Measurements from ENCODE around the gene EPS8L2. TPM values are rescaled to one million over a fixed set of nuclear protein-coding genes. Genes with fewer than 3 reads are reported as not detected.

The EPS8L2 gene
- total and polyA plus RNA-seq, 11 donors = 0.72 to 15.5 (median 1.5) TPM

DNA sequence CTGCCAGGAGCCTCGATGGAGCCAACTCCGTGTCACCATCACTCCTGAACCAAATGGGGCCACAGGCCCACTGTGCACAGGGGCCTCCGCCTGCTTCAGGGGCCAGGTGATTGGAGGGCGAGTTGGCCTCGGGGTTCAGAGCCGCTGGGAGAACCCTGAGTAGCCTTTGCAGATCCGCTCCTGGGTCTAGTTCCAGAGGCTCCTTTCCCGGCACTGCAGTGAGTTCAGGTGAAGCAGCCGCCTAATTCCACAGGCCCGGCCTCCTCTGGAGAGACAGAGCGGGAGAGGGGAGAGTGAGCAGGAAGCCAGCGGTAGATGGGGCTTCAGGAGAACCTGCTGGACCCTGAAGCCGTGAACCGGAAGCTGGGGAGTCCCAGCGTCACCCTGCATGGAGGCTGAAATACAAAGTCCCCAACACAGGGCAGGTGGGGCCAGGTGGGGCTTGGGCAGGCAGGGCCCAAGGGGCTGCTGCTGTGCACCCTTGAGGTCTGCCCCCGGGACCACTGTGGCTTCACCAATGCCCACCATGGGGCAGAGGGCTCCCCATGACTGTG, 46.4 kb upstream of the EPS8L2 start:
- Histone ChIP-seq H3K36me3 (peaks cover 0 to 69% (median 26%) of the 10 kb centered on the region in 9 donors), H3K4me1 (no peaks in the 10 kb centered on the region), H3K27me3 (no peaks in the 10 kb centered on the region), H3K4me3 (no peak overlapping the region), H3K27ac (no peak overlapping the region), H3K9me3 (no peaks in the 10 kb centered on the region)
- no peak for TF ChIP-seq POLR2A (IDR thresholded peaks at IDR 0.05)
- TF ChIP-seq, protein P1, sequence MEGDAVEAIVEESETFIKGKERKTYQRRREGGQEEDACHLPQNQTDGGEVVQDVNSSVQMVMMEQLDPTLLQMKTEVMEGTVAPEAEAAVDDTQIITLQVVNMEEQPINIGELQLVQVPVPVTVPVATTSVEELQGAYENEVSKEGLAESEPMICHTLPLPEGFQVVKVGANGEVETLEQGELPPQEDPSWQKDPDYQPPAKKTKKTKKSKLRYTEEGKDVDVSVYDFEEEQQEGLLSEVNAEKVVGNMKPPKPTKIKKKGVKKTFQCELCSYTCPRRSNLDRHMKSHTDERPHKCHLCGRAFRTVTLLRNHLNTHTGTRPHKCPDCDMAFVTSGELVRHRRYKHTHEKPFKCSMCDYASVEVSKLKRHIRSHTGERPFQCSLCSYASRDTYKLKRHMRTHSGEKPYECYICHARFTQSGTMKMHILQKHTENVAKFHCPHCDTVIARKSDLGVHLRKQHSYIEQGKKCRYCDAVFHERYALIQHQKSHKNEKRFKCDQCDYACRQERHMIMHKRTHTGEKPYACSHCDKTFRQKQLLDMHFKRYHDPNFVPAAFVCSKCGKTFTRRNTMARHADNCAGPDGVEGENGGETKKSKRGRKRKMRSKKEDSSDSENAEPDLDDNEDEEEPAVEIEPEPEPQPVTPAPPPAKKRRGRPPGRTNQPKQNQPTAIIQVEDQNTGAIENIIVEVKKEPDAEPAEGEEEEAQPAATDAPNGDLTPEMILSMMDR (IDR thresholded peaks at IDR 0.05) = no peak
- intact Hi-C loops (cut with DNase I) = loop anchor here in 5 of 10 donors (5.0 to 10.0 kb wide), 3 partner anchors 63 to 68 kb away; no protein-coding TSS in a partner anchor
- 89 to 96% (median 92%) methylated on average over 15 to 16 of the region's 16 CpGs for WGBS, 4 donors
- ATAC-seq = no peak
- DNase-seq = no peak

DNA sequence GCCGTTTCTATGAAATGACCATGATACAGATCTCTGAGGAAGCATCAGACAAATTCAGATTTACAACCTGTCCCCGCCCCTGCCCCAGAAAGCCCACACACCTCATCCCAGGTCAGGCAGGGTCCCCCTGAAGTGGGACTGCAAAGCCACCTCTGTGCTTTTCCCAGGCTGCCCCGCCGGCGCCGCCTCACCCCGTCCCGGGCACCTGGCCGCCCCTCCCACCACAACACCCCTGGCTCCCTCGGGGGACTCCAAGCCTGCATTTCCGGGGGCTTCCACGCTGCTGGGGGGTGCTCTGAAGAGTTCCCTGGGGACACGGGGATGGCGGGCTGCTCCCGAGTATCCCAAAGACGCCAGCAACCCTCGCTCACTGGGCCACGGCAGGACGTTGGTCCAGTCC, 45.8 kb upstream of the EPS8L2 start:
- DNase-seq (no peak), ATAC-seq (no peak)
- intact Hi-C loops (cut with DNase I) = loop anchor here in 5 of 10 donors (5.0 to 10.0 kb wide), 3 partner anchors 62 to 67 kb away; no protein-coding TSS in a partner anchor
- Histone ChIP-seq H3K36me3 (peaks cover 0 to 66% (median 26%) of the 10 kb centered on the region in 9 donors), H3K9me3 (no peaks in the 10 kb centered on the region), H3K4me3 (no peak overlapping the region), H3K27me3 (no peaks in the 10 kb centered on the region), H3K27ac (no peak overlapping the region), H3K4me1 (peaks cover 0 to 2% (median 0%) of the 10 kb centered on the region in 12 donors)
- 84 to 91% (median 87%) methylated on average over 14 to 19 of the region's 19 CpGs for WGBS, 4 donors
- TF ChIP-seq POLR2A (IDR thresholded peaks at IDR 0.05) = no peak
- TF ChIP-seq, protein P1 (IDR thresholded peaks at IDR 0.05) = no peak

DNA sequence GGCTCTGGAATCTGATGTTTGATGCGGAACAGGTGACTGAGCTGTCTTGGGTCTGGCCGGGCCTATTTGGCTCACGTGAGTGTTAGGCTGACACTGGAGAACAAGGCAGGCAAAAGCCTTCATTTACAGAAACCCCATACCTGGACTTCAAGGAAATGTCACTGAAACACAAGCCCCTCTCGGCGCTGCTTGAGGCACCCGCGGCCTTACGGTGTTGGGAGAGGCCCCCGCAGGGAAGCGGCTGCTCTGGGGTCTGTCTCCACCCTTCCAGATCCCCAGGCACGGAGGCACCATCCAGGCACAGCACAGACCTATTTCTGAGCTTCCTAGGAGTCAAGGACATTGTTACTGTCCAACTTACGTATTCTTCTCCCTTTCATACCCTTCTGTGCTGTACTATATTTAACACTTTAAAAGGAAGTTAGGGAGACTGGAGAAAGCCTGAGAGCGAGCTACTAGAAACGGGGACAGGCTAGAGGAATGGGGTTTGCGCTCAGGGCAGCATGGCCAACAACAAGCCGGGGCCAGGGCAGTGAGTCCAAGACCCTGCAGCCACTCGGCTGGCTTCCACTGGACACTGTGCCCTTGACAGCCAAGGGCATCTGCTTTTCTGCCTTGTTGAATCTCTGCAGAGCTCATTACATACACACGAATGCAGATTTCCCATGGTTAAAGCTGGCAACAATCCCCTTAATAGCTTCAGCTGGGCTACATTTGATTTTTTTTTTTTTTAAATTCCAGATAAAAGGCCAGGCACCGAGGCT, 45.2 kb upstream of the EPS8L2 start:
- Histone ChIP-seq H3K4me1 (peaks cover 0 to 7% (median 2%) of the 10 kb centered on the region in 12 donors), H3K9me3 (no peaks in the 10 kb centered on the region), H3K27ac (peak overlapping the region in 1 of 12 donors; percentile 3), H3K36me3 (peaks cover 0 to 66% (median 28%) of the 10 kb centered on the region in 9 donors), H3K27me3 (no peaks in the 10 kb centered on the region), H3K4me3 (no peak overlapping the region)
- TF ChIP-seq, protein P1 (IDR thresholded peaks at IDR 0.05) = no peak
- TF ChIP-seq POLR2A (IDR thresholded peaks at IDR 0.05) = no peak
- 81 to 83% (median 83%) methylated on average over 17 to 19 of the region's 19 CpGs for WGBS, 4 donors
- no peak for DNase-seq
- ATAC-seq = peak in 2 of 4 donors; percentile 22 to 27
- intact Hi-C loops (cut with DNase I) = loop anchor here in 5 of 10 donors (5.0 to 10.0 kb wide), 3 partner anchors 61 to 66 kb away; no protein-coding TSS in a partner anchor

DNA sequence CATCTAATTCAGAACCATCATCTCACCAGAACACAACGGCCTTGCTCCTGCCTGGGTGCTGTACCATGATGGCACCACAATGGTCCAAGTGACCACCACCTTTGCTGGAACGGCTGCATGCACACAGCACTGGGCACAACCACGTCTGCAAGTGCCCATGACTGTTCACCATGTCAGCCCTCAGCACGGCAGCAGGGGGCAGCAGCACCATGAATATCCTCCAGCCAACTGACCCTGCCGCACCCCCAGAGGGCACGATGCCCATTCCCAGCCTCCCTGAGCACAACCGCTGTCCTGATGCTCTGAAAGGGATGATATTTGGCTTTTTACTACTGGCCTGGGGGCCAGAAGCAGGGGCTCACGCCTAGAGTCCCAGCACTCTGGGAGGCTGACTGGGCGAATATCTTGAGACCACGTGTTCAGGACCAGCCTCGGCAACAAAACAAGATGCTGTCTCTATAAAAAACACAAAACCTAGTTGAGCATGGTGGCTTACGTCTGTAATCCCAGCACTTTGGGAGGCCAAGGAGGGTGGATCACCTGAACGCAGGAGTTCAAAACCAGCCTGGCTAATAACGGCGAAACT, 43.2 kb upstream of the EPS8L2 start:
- WGBS, 4 donors = 61 to 66% (median 62%) methylated on average over 14 to 15 of the region's 15 CpGs
- H3K4me1 ChIP-seq = peaks cover 0 to 10% (median 2%) of the 10 kb centered on the region in 12 donors
- intact Hi-C loops (cut with DNase I) = loop anchor here (1.0 to 10.0 kb wide), 6 partner anchors 60 to 66 kb away; no protein-coding TSS in a partner anchor
- no peaks in the 10 kb centered on the region for H3K27me3 ChIP-seq
- H3K4me3 ChIP-seq = no peak overlapping the region
- no peak overlapping the region for H3K27ac ChIP-seq
- DNase-seq (peak; percentile 51 to 80 (median 63)), ATAC-seq (peak in 3 of 4 donors; percentile 68 to 78 (median 74))
- no peaks in the 10 kb centered on the region for H3K9me3 ChIP-seq
- H3K36me3 ChIP-seq = peaks cover 0 to 61% (median 27%) of the 10 kb centered on the region in 9 donors
- TF ChIP-seq POLR2A (IDR thresholded peaks at IDR 0.05) = no peak
- TF ChIP-seq, protein P1 (IDR thresholded peaks at IDR 0.05) = peak; percentile 52 to 80 (median 68)
